DMS79 treated with DMSO at 0.1 percent for 48 hours (cell line): Measurements from ENCODE around the gene MACROD2.
"Not testable (repeated sequence)": the region's sequence is repeated elsewhere in the genome, so short reads cannot be mapped to it uniquely, and the experiment has no call there.

Experiments used
- DNase-seq: peaks from one replicate; lab custom pipeline; 2025; lab: John Stamatoyannopoulos, UW

Gene MACROD2

DNA sequence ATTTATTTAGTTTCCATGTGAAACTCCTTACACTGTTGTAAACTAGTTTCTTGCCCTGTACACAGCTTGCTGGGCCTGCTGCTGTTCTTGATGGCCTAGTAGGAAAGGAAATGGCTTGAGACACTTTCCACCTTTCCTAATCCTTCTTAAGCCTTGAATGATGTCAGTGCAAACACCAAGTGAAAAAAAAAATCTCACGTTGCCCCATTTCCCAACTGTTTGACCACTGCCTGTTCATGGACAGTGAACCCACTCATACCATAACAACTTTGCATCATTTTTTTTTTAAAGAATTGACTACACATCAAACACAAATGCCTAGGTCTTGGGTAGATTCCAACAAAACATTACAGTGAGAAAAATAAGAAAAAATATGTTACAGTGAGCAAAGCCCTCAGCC is 995.7 kb downstream of the MACROD2 start:
- no peak for DNase-seq

DNA sequence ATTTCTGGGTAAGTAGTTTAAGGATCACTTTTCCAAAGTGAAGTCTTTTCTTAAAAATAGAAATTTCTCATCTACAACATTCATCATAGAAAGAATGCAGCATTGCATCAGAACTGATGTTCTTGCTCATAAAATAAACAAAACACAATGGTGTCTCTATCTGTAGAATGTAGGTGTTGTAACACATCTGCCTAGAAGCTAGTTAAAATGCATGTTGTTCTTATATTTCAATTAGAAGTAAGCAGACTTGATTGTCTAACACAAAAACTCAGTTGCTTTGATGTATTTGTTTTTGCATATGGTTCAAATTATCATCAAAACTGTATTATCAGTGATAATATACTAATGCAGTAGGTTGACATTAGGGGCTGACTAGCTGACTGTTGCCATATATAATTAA is 996.8 kb downstream of the MACROD2 start:
- no peak for DNase-seq

DNA sequence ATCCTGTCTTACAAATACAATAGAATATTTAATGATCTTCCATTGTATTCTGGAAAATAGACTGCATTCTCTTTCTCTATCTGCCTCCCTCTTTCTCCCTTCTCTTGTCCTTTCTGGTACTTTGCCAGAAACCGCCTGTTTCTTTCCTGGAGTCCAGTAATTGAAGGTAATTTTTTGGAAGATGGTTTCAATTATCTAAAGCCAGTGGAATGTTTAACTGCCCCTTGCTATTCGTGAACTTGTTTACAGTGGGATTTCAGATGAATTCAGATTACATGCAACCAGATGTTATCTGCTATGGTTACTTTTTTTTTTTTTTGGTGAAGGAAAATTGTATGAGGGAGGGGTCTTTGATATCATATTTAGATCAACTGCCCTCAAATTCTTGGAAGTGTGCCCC is 997.6 kb downstream of the MACROD2 start:
- DNase-seq: no peak

DNA sequence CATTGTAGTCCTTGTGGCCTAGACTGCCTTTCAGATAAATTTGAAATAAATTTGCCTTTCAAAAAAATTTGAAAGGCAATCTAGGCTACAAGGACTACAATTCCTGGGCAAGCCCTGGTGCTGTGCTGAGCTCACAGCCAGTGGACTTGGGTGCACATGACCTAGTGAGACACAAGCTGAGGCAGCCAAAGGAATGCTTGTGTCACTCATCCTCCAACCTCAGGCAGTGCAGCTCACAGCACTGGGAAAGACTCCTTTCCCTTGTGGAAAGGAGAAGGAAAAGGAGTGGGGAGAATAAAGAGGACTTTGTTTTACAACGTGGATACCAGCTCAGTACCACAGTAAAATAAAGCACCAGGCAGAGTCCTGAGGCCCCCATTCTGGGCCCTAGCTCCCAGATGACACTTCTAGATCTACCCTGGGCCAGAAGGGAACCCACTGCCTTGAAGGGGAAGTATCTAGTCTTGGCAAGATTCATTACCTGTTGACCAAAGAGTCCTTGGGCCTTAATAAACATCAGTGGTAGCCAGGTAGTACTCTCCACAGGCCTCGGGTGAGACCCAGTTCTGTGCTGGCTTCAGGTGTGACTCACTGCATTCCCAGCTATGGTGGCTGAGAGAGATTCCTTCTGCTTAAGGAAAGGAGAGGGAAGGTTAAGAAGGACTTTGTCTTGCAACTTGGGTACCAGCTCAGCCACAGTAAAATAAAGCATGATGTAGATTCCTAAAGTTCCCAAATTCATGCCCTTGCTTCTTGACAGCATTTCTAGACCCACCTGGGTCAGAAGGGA is 1001.8 kb downstream of the MACROD2 start:
- no peak for DNase-seq

DNA sequence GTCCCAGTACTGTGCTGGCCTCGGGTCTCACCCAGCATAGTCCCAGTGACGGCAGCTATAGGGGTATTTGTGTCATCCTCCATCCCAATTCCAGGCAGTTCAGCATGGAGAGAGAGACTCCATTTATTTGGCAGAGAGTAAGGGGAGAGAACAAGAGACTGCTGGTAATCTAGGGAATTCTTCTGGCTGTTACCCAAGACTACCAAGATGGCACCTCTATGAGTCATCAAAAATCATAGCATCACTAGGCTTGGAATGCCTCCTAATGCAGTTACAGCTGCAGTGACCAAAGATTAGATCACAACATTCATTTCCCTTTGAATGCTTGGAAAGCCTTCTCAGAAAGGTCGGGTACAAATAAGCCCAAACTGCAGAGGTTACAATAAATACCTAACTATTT is 1002.5 kb downstream of the MACROD2 start:
- DNase-seq: no peak

DNA sequence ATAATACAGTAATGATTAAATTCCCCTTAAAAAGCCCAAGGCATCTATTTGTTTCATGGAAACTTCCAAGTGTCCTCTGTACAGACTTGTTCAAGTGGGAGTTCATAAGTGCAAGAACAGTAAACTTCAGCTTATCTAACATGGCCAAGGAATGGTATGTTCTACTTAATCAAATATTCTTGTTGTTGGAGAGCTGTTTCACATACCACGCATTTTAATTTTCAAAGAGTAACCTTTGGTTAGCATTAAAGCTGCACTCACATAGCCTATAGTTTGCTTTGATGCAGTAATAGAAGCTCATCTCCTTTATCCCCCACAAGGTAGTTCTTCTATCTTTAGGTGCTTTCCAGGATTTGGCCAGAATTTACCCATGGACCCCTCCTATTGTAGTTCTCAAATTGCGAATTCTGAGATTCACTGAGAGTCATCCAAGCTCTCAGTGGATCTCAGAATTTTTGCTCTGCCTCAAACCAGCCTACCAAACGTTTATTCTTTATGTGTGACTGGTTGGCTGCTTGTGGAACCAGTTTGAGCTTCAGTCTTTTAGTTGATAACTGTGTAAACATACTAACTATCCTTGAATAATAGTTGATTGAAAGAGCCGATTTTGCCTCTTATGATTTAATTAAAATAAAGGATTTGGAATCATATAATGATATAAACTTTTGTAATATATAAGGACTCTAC is 1010.1 kb downstream of the MACROD2 start:
- DNase-seq: no peak

DNA sequence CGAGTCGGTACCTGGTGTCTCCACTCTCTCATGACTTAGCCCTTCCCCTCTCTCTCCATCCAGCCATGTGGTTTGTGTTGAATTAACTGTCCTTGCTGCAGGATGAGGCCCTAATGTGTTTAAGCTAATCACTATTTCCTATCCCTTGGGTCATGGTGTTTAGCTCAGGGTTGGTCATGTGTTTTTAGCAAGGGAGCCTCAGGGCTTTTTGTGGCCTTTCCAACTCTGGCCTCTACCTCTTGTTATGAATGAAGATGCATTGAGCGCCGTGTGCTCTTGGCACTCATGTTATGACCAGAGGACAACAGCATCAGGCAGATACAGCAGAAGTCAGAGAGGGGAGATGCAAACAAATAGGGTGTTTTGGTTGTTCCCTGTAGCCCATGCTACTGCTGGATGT is 1016.3 kb downstream of the MACROD2 start:
- no peak for DNase-seq

DNA sequence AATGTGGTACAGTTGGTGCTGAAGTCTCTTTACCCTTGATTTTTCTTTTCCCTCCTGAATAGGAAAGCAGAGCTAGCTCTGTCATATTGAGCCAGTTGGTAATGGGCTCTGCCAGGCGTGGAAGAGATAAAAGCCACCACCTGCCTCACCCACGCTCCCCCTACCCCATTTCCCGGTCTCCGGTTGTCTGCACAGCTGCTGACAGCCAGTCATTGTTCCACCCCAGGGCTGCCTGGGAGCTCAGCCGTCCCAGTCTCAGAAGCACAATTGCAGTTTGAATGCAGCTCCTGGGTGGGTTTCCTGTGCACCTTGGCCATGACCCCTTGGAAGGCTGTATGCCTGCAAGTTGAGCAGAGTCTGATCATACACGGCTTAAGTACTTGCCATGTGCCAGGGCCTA is 1017.2 kb downstream of the MACROD2 start:
- no peak for DNase-seq

DNA sequence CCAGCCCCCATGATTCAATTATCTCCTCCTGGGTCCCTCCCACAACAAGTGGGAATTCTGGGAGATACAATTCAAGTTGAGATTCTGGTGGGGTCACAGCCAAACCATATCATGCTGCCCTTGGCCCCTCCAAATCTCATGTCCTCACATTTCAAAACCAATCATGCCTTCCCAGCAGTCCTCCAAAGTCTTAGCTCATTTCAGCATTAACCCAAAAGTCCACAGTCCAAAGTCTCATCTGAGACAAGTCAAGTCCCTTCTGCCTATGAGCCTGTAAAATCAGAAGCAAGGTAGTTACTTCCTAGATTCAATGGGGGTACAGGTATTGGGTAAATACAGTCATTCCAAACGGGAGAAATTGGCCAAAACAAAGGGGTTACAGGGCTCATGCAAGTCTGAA is 1021.6 kb downstream of the MACROD2 start:
- not testable (repeated sequence) for DNase-seq

DNA sequence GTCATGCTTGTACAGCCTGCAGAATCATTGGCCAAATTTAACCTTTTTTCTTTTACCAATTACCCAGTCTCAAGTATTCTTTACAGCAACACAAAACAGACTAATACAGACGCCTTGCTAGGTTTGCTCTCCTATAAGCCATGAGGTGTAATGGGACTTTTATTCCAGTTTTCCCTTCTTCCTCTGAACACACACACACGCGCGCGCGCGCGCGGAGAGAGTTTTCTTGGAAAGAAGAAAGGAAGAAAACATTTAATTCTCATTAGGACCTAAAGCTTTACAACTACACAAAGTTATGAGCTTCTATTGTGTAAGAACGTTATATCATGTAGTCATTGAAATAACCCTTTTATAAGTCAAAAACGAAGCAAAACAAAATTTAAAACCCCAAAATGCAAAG is 1023.6 kb downstream of the MACROD2 start:
- DNase-seq: no peak

DNA sequence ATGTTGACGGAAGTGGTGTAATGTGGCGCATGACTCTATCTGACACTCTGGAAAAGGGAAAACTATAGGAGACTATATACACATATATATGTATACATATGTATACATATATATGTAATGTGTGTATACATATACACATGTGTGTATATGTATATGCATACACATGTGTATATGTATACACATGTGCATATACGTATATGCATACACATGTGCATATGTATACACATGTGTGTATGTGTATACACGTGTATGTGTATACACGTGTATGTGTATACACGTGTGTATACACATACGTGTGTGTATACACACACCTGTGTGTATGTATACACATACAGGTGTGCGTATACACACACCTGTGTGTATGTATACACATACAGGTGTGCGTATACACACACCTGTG is 1025.5 kb downstream of the MACROD2 start:
- DNase-seq: no peak

DNA sequence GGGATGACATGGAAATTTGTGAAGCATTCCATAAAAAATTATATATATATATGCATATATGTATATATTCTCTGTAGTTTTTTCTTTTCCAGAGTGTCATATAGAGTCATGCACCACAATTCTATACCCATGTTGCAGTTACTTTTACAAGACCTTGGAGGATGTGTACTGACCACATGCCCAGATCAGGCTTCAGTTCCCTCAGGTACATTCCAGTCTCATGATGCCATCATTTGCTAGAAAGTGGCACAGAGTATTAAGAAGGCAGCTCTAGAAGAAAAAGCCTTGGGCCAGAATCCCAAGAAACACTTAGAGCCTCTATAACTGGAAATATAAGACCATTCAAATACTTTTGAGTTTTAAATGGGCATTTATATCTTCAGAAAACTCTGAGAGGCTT is 1027.6 kb downstream of the MACROD2 start:
- DNase-seq: no peak

DNA sequence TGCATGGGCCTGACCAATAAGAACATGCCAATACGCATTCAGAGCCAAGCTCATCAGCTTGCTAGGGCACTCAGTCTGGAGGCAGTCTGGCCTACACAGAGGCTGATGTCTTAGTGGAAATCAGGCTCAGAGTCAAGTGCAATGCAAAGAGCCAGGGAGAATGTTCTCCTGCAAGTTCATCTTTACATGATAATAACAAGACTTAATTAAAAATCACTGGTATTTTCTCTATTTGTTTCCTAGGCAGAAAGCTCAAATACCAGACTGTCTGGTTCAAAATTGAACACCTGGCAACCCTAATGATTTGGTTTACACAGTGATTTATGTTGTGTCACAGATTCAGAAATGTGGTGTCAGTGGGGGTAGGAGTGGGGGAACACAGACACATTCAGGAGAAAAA is 1031.4 kb downstream of the MACROD2 start:
- no peak for DNase-seq

DNA sequence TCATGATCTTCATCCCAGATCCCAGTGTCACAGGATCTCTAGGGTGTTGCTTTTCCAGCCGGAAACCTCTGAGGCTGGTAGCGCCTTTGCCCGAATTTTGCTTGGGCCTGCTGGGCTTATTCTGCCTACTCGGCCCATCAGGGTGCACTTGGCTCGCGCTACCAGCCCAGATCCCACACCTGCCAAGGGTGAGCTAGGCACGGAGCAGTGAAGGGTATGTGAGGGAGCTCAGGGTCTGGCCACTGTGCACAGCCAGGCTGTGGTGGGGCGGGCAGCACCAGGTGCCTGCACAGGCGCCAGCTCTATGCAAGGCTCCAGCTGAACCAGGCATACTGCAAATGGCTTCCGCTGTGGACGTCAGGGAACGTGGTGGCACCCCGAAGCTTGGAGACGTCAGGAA is 1035.5 kb downstream of the MACROD2 start:
- no peak for DNase-seq

DNA sequence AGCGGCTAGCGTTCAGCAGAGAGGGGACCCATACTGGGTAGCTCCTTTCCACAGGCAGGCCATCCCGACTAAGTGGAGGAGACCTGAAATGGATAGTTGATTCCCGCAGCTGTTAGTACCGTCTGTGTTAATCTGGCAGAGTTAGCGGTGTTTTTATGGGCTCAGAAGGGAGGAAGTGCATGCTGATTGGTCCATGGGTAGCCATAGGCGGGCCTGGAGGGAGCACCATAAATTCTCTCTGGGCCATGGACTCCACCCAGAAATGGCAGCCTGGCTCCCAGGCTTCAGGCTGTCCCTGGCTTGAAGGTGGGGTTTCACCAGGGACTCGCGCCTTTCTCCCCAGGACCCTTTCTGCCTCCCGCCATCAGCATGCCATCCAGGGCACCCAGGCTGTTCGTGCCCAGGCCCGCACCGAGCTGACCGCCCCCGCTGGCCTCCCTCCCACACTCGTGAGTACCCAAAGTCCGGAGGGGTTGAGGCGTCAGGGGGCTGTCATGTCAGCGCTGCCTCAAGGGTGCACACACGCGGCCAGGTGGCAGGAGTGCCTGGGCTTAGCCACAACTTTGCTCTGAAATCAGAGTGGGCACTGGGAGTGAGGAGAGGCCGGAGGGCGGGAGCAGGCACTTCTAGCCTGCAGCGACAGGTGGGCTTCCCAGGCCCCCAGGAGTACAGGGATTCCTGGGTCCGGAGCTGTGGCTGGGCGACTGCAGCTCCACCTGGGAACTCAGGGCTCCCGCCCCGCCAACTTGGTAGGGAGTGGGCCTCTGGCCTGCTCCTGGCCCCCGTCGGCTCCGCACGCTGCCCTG is 1036.4 kb downstream of the MACROD2 start:
- DNase-seq: no peak

DNA sequence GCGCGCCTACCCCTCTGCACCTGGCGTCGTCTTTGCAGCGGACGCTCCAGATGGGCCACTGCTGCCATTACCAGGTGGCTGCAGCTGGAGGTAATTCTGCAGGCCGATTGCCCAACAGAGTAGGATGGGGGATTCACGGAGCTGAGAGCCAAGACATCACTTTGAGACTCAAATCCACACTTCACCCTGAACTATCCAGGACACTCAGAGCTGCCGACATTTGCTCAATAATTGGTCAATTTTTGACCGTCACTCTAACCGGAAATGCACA is 1037.0 kb downstream of the MACROD2 start:
- no peak for DNase-seq

DNA sequence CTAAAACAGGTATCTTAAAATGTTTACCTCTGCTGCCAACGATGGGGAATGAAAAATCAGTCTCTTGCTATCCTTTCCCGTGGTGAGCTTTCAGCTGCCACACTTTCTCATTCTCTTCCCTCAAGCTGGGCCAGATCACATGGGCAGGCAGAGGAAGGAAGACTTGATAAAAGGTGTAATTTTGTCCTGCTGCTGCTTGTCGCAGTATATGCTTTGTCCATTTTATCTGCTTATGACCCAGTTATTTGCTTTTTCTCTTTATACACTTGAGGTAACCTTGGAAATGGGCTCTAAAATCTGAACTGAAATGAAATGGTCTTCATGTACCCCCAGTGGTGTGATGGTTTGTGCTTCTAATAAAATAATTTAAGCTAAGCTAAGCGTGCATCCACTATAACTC is 1038.0 kb downstream of the MACROD2 start:
- DNase-seq: no peak

DNA sequence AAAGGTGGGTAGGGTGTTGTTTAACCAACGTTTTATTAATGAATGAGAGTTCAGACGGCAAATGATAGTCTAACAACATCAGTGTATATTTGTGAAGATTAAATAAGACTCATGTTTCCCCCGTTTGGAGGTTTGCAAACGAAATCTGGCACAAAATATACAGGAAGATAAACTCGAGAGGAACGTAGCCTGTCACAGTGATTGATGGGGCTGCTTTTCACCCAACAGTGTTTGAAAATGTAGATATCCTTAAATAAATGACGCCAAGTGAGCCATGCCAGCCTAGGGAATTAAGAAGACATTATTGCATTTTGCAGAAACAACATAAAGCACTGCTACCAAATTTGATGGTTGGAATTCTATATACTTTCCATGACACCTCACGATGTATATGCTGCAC is 1038.6 kb downstream of the MACROD2 start:
- DNase-seq: no peak

DNA sequence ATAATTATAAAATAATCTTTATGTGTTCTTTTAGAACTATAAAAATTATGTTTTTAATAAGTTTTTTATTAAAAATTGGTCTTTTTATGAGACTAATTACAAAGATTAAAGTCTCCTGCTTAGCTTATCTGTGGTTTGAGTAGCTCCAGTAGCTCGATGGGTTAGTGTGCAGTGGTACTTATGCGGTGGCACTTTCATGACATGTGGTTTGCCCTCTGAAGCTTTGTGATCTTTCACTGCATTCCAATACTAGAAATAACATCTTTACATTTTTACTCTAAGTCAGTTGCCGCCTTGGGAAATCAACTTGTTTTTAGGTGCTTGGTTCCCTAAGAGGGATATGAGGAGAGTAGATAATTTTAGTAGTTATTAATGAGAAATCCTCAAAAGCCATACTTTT is 1041.6 kb downstream of the MACROD2 start:
- DNase-seq: no peak

DNA sequence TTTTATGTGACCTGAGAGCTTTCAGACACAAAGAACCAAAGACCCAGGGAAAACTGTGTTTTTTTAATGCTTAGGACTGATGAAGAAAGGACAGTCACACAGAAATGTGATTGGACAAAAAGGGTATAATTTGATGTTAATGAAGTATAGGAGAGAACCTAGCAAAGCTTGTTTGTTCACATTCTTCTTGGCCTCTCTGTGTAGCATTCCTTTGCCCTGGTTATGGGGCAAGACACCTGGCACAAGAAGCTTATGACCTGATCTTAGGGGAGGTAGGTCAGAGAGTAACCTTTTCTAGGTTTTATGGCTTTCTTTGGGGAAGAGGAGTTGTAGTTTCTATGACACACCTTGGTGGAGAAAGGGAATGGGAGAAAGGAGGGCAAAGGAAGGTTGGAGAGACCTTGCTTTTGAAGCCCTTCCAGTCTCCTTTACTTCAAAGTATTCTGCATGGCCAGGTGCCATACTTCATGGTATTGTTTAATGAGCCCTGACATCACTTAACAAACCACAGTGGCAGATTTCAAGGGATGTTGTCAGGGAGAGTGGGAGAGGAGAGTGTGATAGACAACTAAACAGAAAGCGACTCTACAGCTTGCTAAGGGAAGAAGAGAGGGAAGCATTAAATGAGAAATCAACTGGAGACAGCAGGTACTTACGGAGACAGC is 1043.9 kb downstream of the MACROD2 start:
- DNase-seq: no peak

DNA sequence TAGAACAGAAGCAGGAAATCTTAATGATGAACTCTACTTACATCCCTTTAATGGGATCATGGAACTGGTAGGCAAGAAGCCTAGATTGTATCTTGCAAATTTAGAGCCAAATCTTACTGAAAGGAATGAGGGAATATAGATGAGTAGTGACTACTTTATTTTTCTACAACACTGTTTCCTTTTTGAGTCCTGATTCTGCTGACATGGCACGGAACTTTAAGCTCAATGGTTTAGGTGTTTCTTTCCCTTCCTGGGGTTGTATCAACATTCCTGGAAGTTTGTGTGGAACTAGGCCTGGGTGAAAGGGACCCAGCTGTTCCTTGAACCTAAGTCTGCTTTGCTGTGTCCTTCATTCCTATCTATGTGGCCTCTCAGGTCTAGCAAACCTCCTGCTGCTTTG is 1047.4 kb downstream of the MACROD2 start:
- no peak for DNase-seq

DNA sequence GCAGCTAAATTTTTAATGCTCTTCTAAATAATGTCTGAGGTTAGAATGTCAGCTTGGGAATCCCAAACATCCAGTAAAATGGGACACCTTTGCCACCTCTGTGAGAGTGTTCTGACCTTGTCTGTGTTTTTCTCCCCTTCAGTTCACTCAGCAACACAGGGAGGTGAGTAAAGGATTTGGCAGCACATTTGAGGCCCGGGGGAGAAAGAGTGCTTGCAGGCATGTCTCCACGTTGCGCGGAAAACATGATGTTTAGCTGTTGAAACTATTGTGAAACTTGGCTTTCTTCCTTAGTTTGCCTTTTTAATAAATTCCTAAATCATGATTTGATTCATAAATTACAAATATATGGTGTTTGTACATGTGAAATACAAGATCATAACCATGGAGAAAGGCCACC is 1049.9 kb downstream of the MACROD2 start:
- no peak for DNase-seq

DNA sequence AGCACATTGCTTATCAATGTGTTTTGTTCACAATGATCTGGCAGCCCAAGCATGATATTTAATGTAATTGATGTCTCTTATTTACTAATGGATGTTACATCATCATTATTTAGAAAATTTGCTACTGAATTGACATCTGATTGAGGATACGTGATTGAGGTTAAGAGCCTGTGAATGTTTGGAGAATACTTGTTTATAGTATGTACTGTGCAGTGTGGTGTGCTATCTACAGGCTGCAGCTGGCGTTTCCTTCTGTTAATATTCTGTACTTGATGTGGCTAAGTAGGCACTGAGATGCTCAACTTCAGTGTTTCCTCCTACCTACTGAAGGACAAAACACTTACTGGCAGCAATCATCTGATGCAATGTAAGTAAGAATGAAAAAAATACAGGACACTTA is 1051.7 kb downstream of the MACROD2 start:
- no peak for DNase-seq
